CD14-positive monocyte (primary cell): ENCODE results near the gene GGA1. TPM values are rescaled to one million over a fixed set of nuclear protein-coding genes. Genes with fewer than 3 reads are reported as not detected.

ENCODE experiments used
- DNase-seq, 3 donors: peaks; one replicate each; pipeline ENCODE4 v3.0.0-alpha.2; 2011 to 2022
- H2AFZ ChIP-seq: 2 replicates; pipeline ENCODE4 v1.6.0; 2012; ENCODE audit warnings: mild to moderate bottlenecking, low read depth, low read length, inconsistent platforms; ENCODE audit not compliant: insufficient read depth, poor library complexity, severe bottlenecking
- H3K27ac ChIP-seq, 2 donors: 1 replicate in 1 of 2; 2 replicates in 1 of 2; pipeline ENCODE4 v1.5.1; 2012 to 2013; ENCODE audit warnings: low read length in 2 of 2, control low read depth in 1 of 2, inconsistent platforms in 1 of 2, low read depth in 1 of 2, mild to moderate bottlenecking in 1 of 2
- H3K27me3 ChIP-seq, 2 donors: one replicate each; pipeline versions ENCODE4 v1.6.0 to v1.6.1; 2011 to 2013; ENCODE audit warnings: low read length in 2 of 2; ENCODE audit not compliant: control insufficient read depth in 2 of 2, insufficient read depth in 2 of 2
- H3K36me3 ChIP-seq, 2 donors: replicated peaks in 1 of 2; 1 replicate in 1 of 2; 2 replicates in 1 of 2; pipeline versions ENCODE4 v1.5.1 to v1.6.1; 2012 to 2013; ENCODE audit warnings: low read length in 2 of 2, control low read depth in 1 of 2, inconsistent platforms in 1 of 2, mild to moderate bottlenecking in 1 of 2; ENCODE audit not compliant: insufficient read depth in 2 of 2, control insufficient read depth in 1 of 2
- H3K4me1 ChIP-seq, 2 donors: 1 replicate in 1 of 2; 2 replicates in 1 of 2; pipeline versions ENCODE4 v1.5.1 to v1.6.1; 2012 to 2013; ENCODE audit warnings: low read length in 2 of 2, control low read depth in 1 of 2, inconsistent platforms in 1 of 2, mild to moderate bottlenecking in 1 of 2, moderate library complexity in 1 of 2; ENCODE audit not compliant: insufficient read depth in 2 of 2, control insufficient read depth in 1 of 2
- H3K4me2 ChIP-seq: replicated peaks from 2 replicates; pipeline ENCODE3; 2012; ENCODE audit warnings: low read length, moderate library complexity, mild to moderate bottlenecking; ENCODE audit not compliant: poor library complexity, severe bottlenecking; ENCODE audit errors: extremely low read depth
- H3K4me3 ChIP-seq, 3 experiments: fragments of 200-600 bp in 1 of 3; sonication (generic) in 1 of 3; replicated peaks in 1 of 3; 1 replicate in 2 of 3; 2 replicates in 1 of 3; pipeline ENCODE4 v1.5.1; 2011 to 2013; ENCODE audit warnings: low read length in 3 of 3, mild to moderate bottlenecking in 3 of 3, control low read depth in 2 of 3, low read depth in 2 of 3, inconsistent platforms in 1 of 3, moderate library complexity in 1 of 3
- H3K79me2 ChIP-seq: 2 replicates; pipeline ENCODE4 v1.6.0; 2012; ENCODE audit warnings: mild to moderate bottlenecking, control low read depth, inconsistent platforms, low read length, moderate library complexity; ENCODE audit not compliant: insufficient read depth
- H3K9ac ChIP-seq: 2 replicates; pipeline ENCODE4 v1.6.0; 2017; ENCODE audit warnings: low read length, mild to moderate bottlenecking; ENCODE audit not compliant: insufficient read depth, poor library complexity, severe bottlenecking
- H3K9me3 ChIP-seq, 2 donors: replicated peaks in 1 of 2; 1 replicate in 1 of 2; 2 replicates in 1 of 2; pipeline versions ENCODE4 v1.5.1 to v1.6.1; 2012 to 2013; ENCODE audit warnings: low read length in 2 of 2, control low read depth in 1 of 2; ENCODE audit not compliant: control insufficient read depth in 1 of 2, insufficient read depth in 1 of 2
- H4K20me1 ChIP-seq: 2 replicates; pipeline ENCODE4 v1.6.0; 2012; ENCODE audit warnings: mild to moderate bottlenecking, low read length, control low read depth, moderate library complexity; ENCODE audit not compliant: insufficient read depth
- H3K27ac Mint-ChIP-seq, 7 donors: one replicate each; pipeline ENCODE4 v1.8.0; 2020; ENCODE audit warnings: mild to moderate bottlenecking in 7 of 7, mixed read lengths in 7 of 7, moderate library complexity in 6 of 7, inconsistent platforms in 2 of 7
- H3K27me3 Mint-ChIP-seq, 3 donors: one replicate each; pipeline ENCODE4 v1.8.0; 2021 to 2022; ENCODE audit warnings: low read depth in 3 of 3, mild to moderate bottlenecking in 3 of 3, mixed read lengths in 3 of 3, moderate library complexity in 3 of 3, inconsistent platforms in 1 of 3
- H3K36me3 Mint-ChIP-seq, 2 donors: one replicate each; pipeline ENCODE4 v1.8.0; 2020; ENCODE audit warnings: mixed read lengths in 2 of 2, inconsistent platforms in 1 of 2, mild to moderate bottlenecking in 1 of 2
- H3K4me1 Mint-ChIP-seq: one replicate; pipeline ENCODE4 v1.8.0; 2020; ENCODE audit warnings: mild to moderate bottlenecking, mixed read lengths
- H3K4me3 Mint-ChIP-seq, 2 donors: one replicate each; pipeline ENCODE4 v1.8.0; 2020; ENCODE audit warnings: mild to moderate bottlenecking in 2 of 2, mixed read lengths in 2 of 2, moderate library complexity in 1 of 2
- H3K9me3 Mint-ChIP-seq, 7 donors: one replicate each; pipeline ENCODE4 v1.8.0; 2020 to 2022; ENCODE audit warnings: mixed read lengths in 7 of 7, mild to moderate bottlenecking in 6 of 7, moderate library complexity in 6 of 7, inconsistent platforms in 2 of 7
- CTCF ChIP-seq: fragments of 200-600 bp; IDR thresholded peaks from one replicate; pipeline ENCODE4 v1.8.0; 2022; ENCODE audit warnings: antibody characterized with exemption, mild to moderate bottlenecking
- WGBS: methylation state at CpG from one replicate; pipeline ENCODE4 v1.1.5; 2013; ENCODE audit warnings: missing lambda C conversion rate; ENCODE audit not compliant: insufficient coverage; 5-methylcytosine and 5-hydroxymethylcytosine counted together
- intact Hi-C, 2 donors: fragments of 100-400 bp; cut with micrococcal nuclease; formaldehyde crosslinking; loops; one replicate each; pipeline versions ENCODE4 v1.15.0 to v1.15.1; 2023
- polyA plus RNA-seq, 3 donors: library from polyadenylated mRNA; depleted of rRNA in 1 of 3; unstranded in 2 of 3; stranded (reverse) in 1 of 3; fragments of 300-500 nt in 2 of 3; fragments of >200 nt in 1 of 3; fragmentation: Illumina TruSeq in 2 of 3; gene quantifications; 1 replicate in 2 of 3; 2 replicates in 1 of 3; pipeline ENCODE4 v1.2.3, GENCODE V29; 2012 to 2021

GGA1 gene
- polyA plus RNA-seq, 3 donors = 19.8 to 91.0 (median 24.8) TPM

- no peak overlapping the region for H3K4me2 ChIP-seq
- peaks cover 28 to 33% of the 10 kb centered on the region in 2 donors for H3K4me1 ChIP-seq
- H3K4me3 Mint-ChIP-seq = no peak overlapping the region
- DNase-seq = peak in 2 of 3 donors; percentile 64 to 66
- no peak overlapping the region for H2AFZ ChIP-seq
- H3K36me3 ChIP-seq = peaks cover 50 to 69% of the 10 kb centered on the region in 2 donors
- no peak overlapping the region for H3K9ac ChIP-seq
- intact Hi-C loops = no loop called here
- peak overlapping the region in 6 of 7 donors; percentile 26 to 88 (median 84) for H3K27ac Mint-ChIP-seq
- H3K4me1 Mint-ChIP-seq = peaks cover 32% of the 10 kb centered on the region
- H3K9me3 ChIP-seq = no peaks in the 10 kb centered on the region
- H3K9me3 Mint-ChIP-seq = no peaks in the 10 kb centered on the region
- H3K27me3 ChIP-seq = no peaks in the 10 kb centered on the region
- peak; percentile 99 for TF ChIP-seq CTCF
- peak overlapping the region in 1 of 2 donors; percentile 20 for H3K27ac ChIP-seq
- H4K20me1 ChIP-seq = peaks cover 6% of the 10 kb centered on the region
- peaks cover 59 to 77% of the 10 kb centered on the region in 2 donors for H3K36me3 Mint-ChIP-seq
- H3K79me2 ChIP-seq = no peaks in the 10 kb centered on the region
- WGBS = 72% methylated on average over 20 of the region's 22 CpGs
- no peak overlapping the region for H3K4me3 ChIP-seq
- H3K27me3 Mint-ChIP-seq = peaks cover 0 to 1% (median 0%) of the 10 kb centered on the region in 3 donors
Observed at GRCh38 chr22:37623075-37624016, 14.7 kb downstream of the GGA1 start.

GRCh38 chr22:37624017-37624365 is 15.4 kb downstream of the GGA1 start:
- H3K4me2 ChIP-seq = no peak overlapping the region
- H3K4me1 Mint-ChIP-seq = peaks cover 37% of the 10 kb centered on the region
- H3K9ac ChIP-seq = no peak overlapping the region
- 83% methylated on average over 3 of the region's 6 CpGs for WGBS
- peaks cover 30 to 33% of the 10 kb centered on the region in 2 donors for H3K4me1 ChIP-seq
- intact Hi-C loops = no loop called here
- H3K36me3 Mint-ChIP-seq = peaks cover 58 to 77% of the 10 kb centered on the region in 2 donors
- H3K9me3 Mint-ChIP-seq = no peaks in the 10 kb centered on the region
- H3K4me3 ChIP-seq = no peak overlapping the region
- peaks cover 47 to 68% of the 10 kb centered on the region in 2 donors for H3K36me3 ChIP-seq
- TF ChIP-seq CTCF = no peak
- no peak overlapping the region for H3K27ac ChIP-seq
- peak overlapping the region in 1 of 7 donors; percentile 88 for H3K27ac Mint-ChIP-seq
- H3K9me3 ChIP-seq = no peaks in the 10 kb centered on the region
- peaks cover 2% of the 10 kb centered on the region for H3K79me2 ChIP-seq
- H2AFZ ChIP-seq = no peak overlapping the region
- H3K4me3 Mint-ChIP-seq = no peak overlapping the region
- H3K27me3 ChIP-seq = no peaks in the 10 kb centered on the region
- no peak for DNase-seq
- peaks cover 0 to 1% (median 0%) of the 10 kb centered on the region in 3 donors for H3K27me3 Mint-ChIP-seq
- H4K20me1 ChIP-seq = peaks cover 6% of the 10 kb centered on the region
